HepG2 (cell line): ENCODE data around the gene OST4. TPM values are rescaled to one million over a fixed set of nuclear protein-coding genes. Genes with fewer than 3 reads are reported as not detected.
A peak's percentile ranks its signal among the peaks of the same experiment; 100 is the strongest.

ENCODE experiments used
- CCAR2 ChIP-seq: fragments of 200-400 bp; formaldehyde crosslinking; optimal IDR thresholded peaks from 2 replicates; pipeline ENCODE3; 2018; ENCODE audit warnings: low read depth, mild to moderate bottlenecking, low read length, moderate library complexity
- MXI1 ChIP-seq: IDR thresholded peaks from 3 replicates; pipeline ENCODE4 v1.6.1; 2012; ENCODE audit warnings: low read depth, low read length, inconsistent platforms, borderline replicate concordance
- PAWR ChIP-seq: sonication (generic); formaldehyde crosslinking; IDR thresholded peaks from 2 replicates; pipeline ENCODE4 v1.4.0; 2020; ENCODE audit warnings: missing genetic modification reagents, mild to moderate bottlenecking, borderline replicate concordance
- SOX13 ChIP-seq, 3 experiments: fragments of 450-650 bp in 1 of 3; sonication (generic) in 1 of 3; formaldehyde crosslinking in 1 of 3; IDR thresholded peaks in 2 of 3; conservative IDR thresholded peaks in 1 of 3; 2 replicates each; pipeline versions ENCODE4 v1.5.0 to v1.6.1; 2016 to 2020; ENCODE audit warnings: antibody characterized with exemption in 1 of 3, mild to moderate bottlenecking in 1 of 3, missing compliant biosample characterization in 1 of 3, missing genetic modification reagents in 1 of 3, moderate library complexity in 1 of 3
- SP1 ChIP-seq, 2 experiments: fragments of 450-650 bp in 1 of 2; sonication (generic) in 1 of 2; formaldehyde crosslinking in 1 of 2; IDR thresholded peaks; 2 replicates each; pipeline versions ENCODE4 v1.4.0 to v1.6.1; 2016 to 2020; ENCODE audit warnings: missing genetic modification reagents in 1 of 2
- SP4 ChIP-seq: sonication (generic); formaldehyde crosslinking; IDR thresholded peaks from 2 replicates; pipeline ENCODE4 v1.8.1; 2023; ENCODE audit warnings: mild to moderate bottlenecking, missing genetic modification reagents
- SRSF1 ChIP-seq: fragments of 200-400 bp; formaldehyde crosslinking; optimal IDR thresholded peaks from 2 replicates; pipeline ENCODE3; 2017; ENCODE audit warnings: mild to moderate bottlenecking, low read depth, low read length, moderate library complexity
- TBX2 ChIP-seq: sonication (generic); formaldehyde crosslinking; IDR thresholded peaks from 2 replicates; pipeline ENCODE4 v1.5.0; 2020; ENCODE audit warnings: missing genetic modification reagents, mild to moderate bottlenecking, borderline replicate concordance
- TEAD3 ChIP-seq: optimal IDR thresholded peaks from 2 replicates; pipeline ENCODE3; 2016; ENCODE audit warnings: borderline replicate concordance
- ZNF431 ChIP-seq: sonication (generic); formaldehyde crosslinking; IDR thresholded peaks from 2 replicates; pipeline ENCODE4 v1.9.0; 2022; ENCODE audit warnings: missing genetic modification reagents, low read depth, mild to moderate bottlenecking, borderline replicate concordance
- ZNF768 ChIP-seq: sonication (generic); formaldehyde crosslinking; IDR thresholded peaks from 2 replicates; pipeline ENCODE4 v1.4.0; 2020; ENCODE audit warnings: missing genetic modification reagents
- polyA plus RNA-seq, 8 experiments: library from polyadenylated mRNA; depleted of rRNA in 3 of 8; stranded (reverse) in 7 of 8; unstranded in 1 of 8; fragments of >200 nt; fragmentation: Illumina TruSeq in 4 of 8; extraction: Trizol in 4 of 8; gene quantifications; 2 replicates each; pipeline versions ENCODE4 v1.2.1 to v1.2.3, GENCODE V29; 2011 to 2016; ENCODE audit warnings: low read depth in 4 of 8, missing spikeins in 1 of 8, mixed read lengths in 1 of 8; ENCODE audit not compliant: insufficient read depth in 1 of 8
- total RNA-seq, 5 experiments: library from RNA; depleted of rRNA; stranded (reverse); fragments of >200 nt; fragmentation: Illumina TruSeq; extraction: Trizol; gene quantifications; 2 replicates each; pipeline ENCODE4 v1.2.3, GENCODE V29; 2016; ENCODE audit warnings: low read depth in 1 of 5
- TF ChIP-seq, protein P1 (sequence below): sonication (generic); formaldehyde crosslinking; IDR thresholded peaks from 2 replicates; pipeline ENCODE4 v1.4.0; 2020; ENCODE audit warnings: missing genetic modification reagents
- TF ChIP-seq, protein P2 (sequence below): sonication (generic); formaldehyde crosslinking; IDR thresholded peaks from 2 replicates; pipeline ENCODE4 v1.4.0; 2020; ENCODE audit warnings: missing genetic modification reagents
- TF ChIP-seq, protein P3 (sequence below): sonication (generic); formaldehyde crosslinking; IDR thresholded peaks from 2 replicates; pipeline ENCODE4 v1.8.0; 2022; ENCODE audit warnings: low read depth, missing genetic modification reagents
- TF ChIP-seq, protein P4 (sequence below): sonication (generic); formaldehyde crosslinking; IDR thresholded peaks from 2 replicates; pipeline ENCODE4 v1.8.1; 2023; ENCODE audit warnings: mild to moderate bottlenecking, missing genetic modification reagents
- TF ChIP-seq, protein P5 (sequence below): sonication (generic); formaldehyde crosslinking; IDR thresholded peaks from 2 replicates; pipeline ENCODE4 v1.8.0; 2023; ENCODE audit warnings: mild to moderate bottlenecking, missing genetic modification reagents
- TF ChIP-seq, protein P6 (sequence below): sonication (generic); formaldehyde crosslinking; IDR thresholded peaks from 2 replicates; pipeline ENCODE4 v1.4.0; 2020; ENCODE audit warnings: mild to moderate bottlenecking, missing genetic modification reagents

The OST4 gene
- total and polyA plus RNA-seq, 2 of the 13 experiments (the other 11 are each of a cell fraction or from before 2014, with no cell fraction given): 498 to 584 TPM

DNA sequence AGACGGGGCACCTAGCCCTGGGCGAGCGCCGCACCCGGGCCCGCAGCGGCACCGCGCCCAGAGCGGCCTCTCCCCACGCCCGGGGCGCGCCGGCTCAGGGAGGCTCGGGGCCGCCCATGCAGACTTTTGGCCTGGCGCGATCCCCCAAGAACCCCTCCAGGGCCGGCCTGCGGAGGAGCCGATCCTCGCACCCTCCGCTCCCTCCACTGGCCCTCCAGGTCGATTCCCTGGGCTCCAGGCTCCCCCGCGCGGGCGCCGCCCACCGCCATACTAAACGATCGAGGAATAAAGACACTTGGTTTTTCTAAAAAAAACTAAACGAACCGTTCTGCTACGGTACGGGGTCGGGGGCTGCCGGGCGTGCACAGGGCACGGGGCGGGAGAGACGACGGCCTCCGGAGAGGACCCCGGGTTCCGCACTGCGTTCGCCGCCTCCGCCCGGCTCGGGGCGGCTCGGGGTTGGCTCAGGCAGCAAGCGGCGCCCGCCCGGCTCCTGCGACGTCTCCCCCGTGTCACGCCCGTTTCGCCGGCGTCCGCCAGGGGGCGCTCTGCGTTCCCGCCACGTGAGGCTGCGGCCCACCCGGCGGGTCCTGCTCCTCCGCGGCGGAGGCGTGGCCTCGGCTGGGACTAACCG lies 14.8 kb upstream of the OST4 start (continued):
- TF ChIP-seq SRSF1 (no peak), PAWR (CRISPR knock-in tag) (no peak; the same call in 1 of the 2 replicates), ZNF431 (CRISPR knock-in tag) (peak; percentile 78; the same call in 1 of the 2 replicates), SP4 (CRISPR knock-in tag) (peak; percentile 87), SOX13 (IDR thresholded peaks at IDR 0.05) (no peak), SOX13 (CRISPR knock-in tag; conservative IDR thresholded peaks at IDR 0.05 in 1 of 2, IDR thresholded peaks at IDR 0.05 in 1 of 2) (peak in 1 of 2 experiments; percentile 58; a peak in 1 of 4 replicates), CCAR2 (no peak), TBX2 (no peak), ZNF768 (CRISPR knock-in tag) (peak; percentile 69), TEAD3 (peak; percentile 66), SP1 (IDR thresholded peaks at IDR 0.05) (no peak), SP1 (CRISPR knock-in tag; IDR thresholded peaks at IDR 0.05) (peak; percentile 89), MXI1 (peak; percentile 98; the same call in 1 of the 3 replicates)
- TF ChIP-seq, protein P1, sequence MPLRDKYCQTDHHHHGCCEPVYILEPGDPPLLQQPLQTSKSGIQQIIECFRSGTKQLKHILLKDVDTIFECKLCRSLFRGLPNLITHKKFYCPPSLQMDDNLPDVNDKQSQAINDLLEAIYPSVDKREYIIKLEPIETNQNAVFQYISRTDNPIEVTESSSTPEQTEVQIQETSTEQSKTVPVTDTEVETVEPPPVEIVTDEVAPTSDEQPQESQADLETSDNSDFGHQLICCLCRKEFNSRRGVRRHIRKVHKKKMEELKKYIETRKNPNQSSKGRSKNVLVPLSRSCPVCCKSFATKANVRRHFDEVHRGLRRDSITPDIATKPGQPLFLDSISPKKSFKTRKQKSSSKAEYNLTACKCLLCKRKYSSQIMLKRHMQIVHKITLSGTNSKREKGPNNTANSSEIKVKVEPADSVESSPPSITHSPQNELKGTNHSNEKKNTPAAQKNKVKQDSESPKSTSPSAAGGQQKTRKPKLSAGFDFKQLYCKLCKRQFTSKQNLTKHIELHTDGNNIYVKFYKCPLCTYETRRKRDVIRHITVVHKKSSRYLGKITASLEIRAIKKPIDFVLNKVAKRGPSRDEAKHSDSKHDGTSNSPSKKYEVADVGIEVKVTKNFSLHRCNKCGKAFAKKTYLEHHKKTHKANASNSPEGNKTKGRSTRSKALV: peak; percentile 74
- TF ChIP-seq, protein P2, sequence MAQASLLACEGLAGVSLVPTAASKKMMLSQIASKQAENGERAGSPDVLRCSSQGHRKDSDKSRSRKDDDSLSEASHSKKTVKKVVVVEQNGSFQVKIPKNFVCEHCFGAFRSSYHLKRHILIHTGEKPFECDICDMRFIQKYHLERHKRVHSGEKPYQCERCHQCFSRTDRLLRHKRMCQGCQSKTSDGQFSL (CRISPR knock-in tag): 0 out of 2 replicates have a peak, but pooled peaks have one; percentile 25
- TF ChIP-seq, protein P3, sequence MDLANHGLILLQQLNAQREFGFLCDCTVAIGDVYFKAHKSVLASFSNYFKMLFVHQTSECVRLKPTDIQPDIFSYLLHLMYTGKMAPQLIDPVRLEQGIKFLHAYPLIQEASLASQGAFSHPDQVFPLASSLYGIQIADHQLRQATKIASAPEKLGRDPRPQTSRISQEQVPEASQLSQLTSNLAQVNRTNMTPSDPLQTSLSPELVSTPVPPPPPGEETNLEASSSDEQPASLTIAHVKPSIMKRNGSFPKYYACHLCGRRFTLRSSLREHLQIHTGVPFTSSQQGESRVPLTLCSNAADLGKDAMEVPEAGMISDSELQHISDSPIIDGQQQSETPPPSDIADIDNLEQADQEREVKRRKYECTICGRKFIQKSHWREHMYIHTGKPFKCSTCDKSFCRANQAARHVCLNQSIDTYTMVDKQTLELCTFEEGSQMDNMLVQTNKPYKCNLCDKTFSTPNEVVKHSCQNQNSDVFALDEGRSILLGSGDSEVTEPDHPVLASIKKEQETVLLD: peak; percentile 67; the same call in 1 of the 2 replicates
- TF ChIP-seq, protein P4, sequence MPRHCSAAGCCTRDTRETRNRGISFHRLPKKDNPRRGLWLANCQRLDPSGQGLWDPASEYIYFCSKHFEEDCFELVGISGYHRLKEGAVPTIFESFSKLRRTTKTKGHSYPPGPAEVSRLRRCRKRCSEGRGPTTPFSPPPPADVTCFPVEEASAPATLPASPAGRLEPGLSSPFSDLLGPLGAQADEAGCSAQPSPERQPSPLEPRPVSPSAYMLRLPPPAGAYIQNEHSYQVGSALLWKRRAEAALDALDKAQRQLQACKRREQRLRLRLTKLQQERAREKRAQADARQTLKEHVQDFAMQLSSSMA (CRISPR knock-in tag): no peak
- TF ChIP-seq, protein P5, sequence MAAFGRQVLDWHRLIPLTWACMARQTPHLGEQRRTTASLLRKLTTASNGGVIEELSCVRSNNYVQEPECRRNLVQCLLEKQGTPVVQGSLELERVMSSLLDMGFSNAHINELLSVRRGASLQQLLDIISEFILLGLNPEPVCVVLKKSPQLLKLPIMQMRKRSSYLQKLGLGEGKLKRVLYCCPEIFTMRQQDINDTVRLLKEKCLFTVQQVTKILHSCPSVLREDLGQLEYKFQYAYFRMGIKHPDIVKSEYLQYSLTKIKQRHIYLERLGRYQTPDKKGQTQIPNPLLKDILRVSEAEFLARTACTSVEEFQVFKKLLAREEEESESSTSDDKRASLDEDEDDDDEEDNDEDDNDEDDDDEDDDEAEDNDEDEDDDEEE (CRISPR knock-in tag): peak; percentile 98
- TF ChIP-seq, protein P6, sequence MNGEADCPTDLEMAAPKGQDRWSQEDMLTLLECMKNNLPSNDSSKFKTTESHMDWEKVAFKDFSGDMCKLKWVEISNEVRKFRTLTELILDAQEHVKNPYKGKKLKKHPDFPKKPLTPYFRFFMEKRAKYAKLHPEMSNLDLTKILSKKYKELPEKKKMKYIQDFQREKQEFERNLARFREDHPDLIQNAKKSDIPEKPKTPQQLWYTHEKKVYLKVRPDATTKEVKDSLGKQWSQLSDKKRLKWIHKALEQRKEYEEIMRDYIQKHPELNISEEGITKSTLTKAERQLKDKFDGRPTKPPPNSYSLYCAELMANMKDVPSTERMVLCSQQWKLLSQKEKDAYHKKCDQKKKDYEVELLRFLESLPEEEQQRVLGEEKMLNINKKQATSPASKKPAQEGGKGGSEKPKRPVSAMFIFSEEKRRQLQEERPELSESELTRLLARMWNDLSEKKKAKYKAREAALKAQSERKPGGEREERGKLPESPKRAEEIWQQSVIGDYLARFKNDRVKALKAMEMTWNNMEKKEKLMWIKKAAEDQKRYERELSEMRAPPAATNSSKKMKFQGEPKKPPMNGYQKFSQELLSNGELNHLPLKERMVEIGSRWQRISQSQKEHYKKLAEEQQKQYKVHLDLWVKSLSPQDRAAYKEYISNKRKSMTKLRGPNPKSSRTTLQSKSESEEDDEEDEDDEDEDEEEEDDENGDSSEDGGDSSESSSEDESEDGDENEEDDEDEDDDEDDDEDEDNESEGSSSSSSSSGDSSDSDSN (CRISPR knock-in tag): peak; percentile 84; the same call in 1 of the 2 replicates
